K562 (cell line): Measurements from ENCODE around the gene ZNF81. TPM values are rescaled to one million over a fixed set of nuclear protein-coding genes. Genes with fewer than 3 reads are reported as not detected.

Experiments
- ATAC-seq: fragments of 200-7000 bp; cut with Tn5 transposase; 3 replicates; pipeline ENCODE4 v1.9.1; 2020; ENCODE audit warnings: moderate library complexity
- BruUV-seq: library from RNA; stranded (reverse); fragments of 400-500 nt; replicated peaks from 2 replicates; lab custom pipeline; 2021; lab: Mats Ljungman, UMichigan
- CTCF ChIA-PET: fragments of 300-600 bp; formaldehyde crosslinking; extraction: SDS; loops from one replicate; lab custom pipeline; 2021; ENCODE audit warnings: low intra/inter-chr PET ratio; lab: Yijun Ruan, JAX
- POLR2A ChIA-PET: fragments of 300-600, 350-650 bp; sonication (Branson Sonifier 250); formaldehyde crosslinking; extraction: SDS; loops from one replicate; lab custom pipeline; 2021; ENCODE audit warnings: antibody characterized with exemption, inconsistent platforms; lab: Yijun Ruan, JAX
- DNase-seq, 4 experiments: peaks; one replicate each; pipeline versions ENCODE4 v3.0.0 to v3.0.0-alpha.2; 2011 to 2018; ENCODE audit warnings: low spot score in 3 of 4, mixed read lengths in 3 of 4; ENCODE audit errors: extremely low read depth in 1 of 4
- FAIRE-seq: peaks from 2 replicates; lab custom pipeline; 2011; peaks lifted over from hg19 to GRCh38; lab: Jason Lieb, UNC
- H2AFZ ChIP-seq: 2 replicates; pipeline ENCODE4 v1.6.0; 2011; ENCODE audit warnings: low read depth, low read length, control low read depth, inconsistent platforms
- H3K27ac ChIP-seq: fragments of 200-600 bp; 3 replicates; pipeline ENCODE4 v1.8.0; 2011; ENCODE audit warnings: low read depth, mild to moderate bottlenecking, control low read depth, inconsistent platforms, low read length, moderate library complexity, mixed read lengths; ENCODE audit errors: extremely low read depth
- H3K27me3 ChIP-seq, 2 experiments: fragments of 300-600 bp in 1 of 2; 2 replicates in 1 of 2; 3 replicates in 1 of 2; pipeline versions ENCODE4 v1.6.0 to v1.8.0; 2011; ENCODE audit warnings: inconsistent platforms in 2 of 2, low read length in 2 of 2, mild to moderate bottlenecking in 1 of 2, mixed read lengths in 1 of 2, moderate library complexity in 1 of 2; ENCODE audit not compliant: control insufficient read depth in 2 of 2, insufficient read depth in 2 of 2
- H3K36me3 ChIP-seq: fragments of 300-600 bp; 3 replicates; pipeline ENCODE4 v1.8.0; 2011; ENCODE audit warnings: mild to moderate bottlenecking, low read length, inconsistent platforms; ENCODE audit not compliant: control insufficient read depth, insufficient read depth
- H3K4me1 ChIP-seq, 2 experiments: fragments of 200-600 bp in 1 of 2; replicated peaks in 1 of 2; 2 replicates in 1 of 2; 3 replicates in 1 of 2; pipeline versions ENCODE4 v1.5.1 to v1.8.0; 2011; ENCODE audit warnings: inconsistent platforms in 2 of 2, low read length in 2 of 2, mild to moderate bottlenecking in 1 of 2, mixed read lengths in 1 of 2, moderate library complexity in 1 of 2; ENCODE audit not compliant: control insufficient read depth in 2 of 2, insufficient read depth in 2 of 2
- H3K4me2 ChIP-seq: 2 replicates; pipeline ENCODE4 v1.6.1; 2011; ENCODE audit warnings: low read length, control low read depth, inconsistent platforms, mixed read lengths; ENCODE audit not compliant: insufficient read depth
- H3K4me3 ChIP-seq: fragments of 200-600 bp; sonication (generic), shearing (Covaris generic); 2 replicates; pipeline ENCODE4 v1.5.1; 2016; ENCODE audit warnings: control low read depth, inconsistent platforms
- H3K79me2 ChIP-seq: fragments of 200-600 bp; 3 replicates; pipeline ENCODE4 v1.8.0; 2011; ENCODE audit warnings: low read length, inconsistent platforms; ENCODE audit not compliant: control insufficient read depth, insufficient read depth
- H3K9ac ChIP-seq, 2 experiments: 2 replicates each; pipeline versions ENCODE4 v1.6.0 to v1.6.1; 2011; ENCODE audit warnings: low read depth in 2 of 2, low read length in 2 of 2, control low read depth in 1 of 2, inconsistent platforms in 1 of 2, mild to moderate bottlenecking in 1 of 2, mixed read lengths in 1 of 2; ENCODE audit not compliant: insufficient read depth in 1 of 2
- H3K9me1 ChIP-seq: one replicate; pipeline ENCODE4 v1.6.0; 2011; ENCODE audit warnings: inconsistent platforms, mild to moderate bottlenecking, low read length, moderate library complexity; ENCODE audit not compliant: control insufficient read depth, insufficient read depth
- H3K9me3 ChIP-seq: replicated peaks from 2 replicates; pipeline ENCODE4 v1.5.1; 2011; ENCODE audit warnings: low read depth, low read length, inconsistent platforms; ENCODE audit not compliant: control insufficient read depth, insufficient read depth
- H4K20me1 ChIP-seq: replicated peaks from 2 replicates; pipeline ENCODE4 v1.6.1; 2011; ENCODE audit warnings: low read length, inconsistent platforms, mixed read lengths; ENCODE audit not compliant: control insufficient read depth, insufficient read depth
- CGGBP1 ChIP-seq: fragments of 250-450 bp; sonication (Bioruptor Pico); IDR thresholded peaks from 2 replicates; pipeline ENCODE4 v1.9.0; 2021; ENCODE audit warnings: mild to moderate bottlenecking
- CHD4 ChIP-seq: fragments of 200-600 bp; sonication (generic); IDR thresholded peaks from 3 replicates; pipeline ENCODE4 v1.6.1; 2012; ENCODE audit warnings: low read depth, mild to moderate bottlenecking, mixed read lengths, low read length, inconsistent platforms; ENCODE audit not compliant: insufficient read depth, insufficient replicate concordance, poor library complexity, severe bottlenecking
- HNRNPK ChIP-seq: fragments of 200-400 bp; formaldehyde crosslinking; IDR thresholded peaks from one replicate; pipeline ENCODE4 v1.6.1; 2018; ENCODE audit warnings: mild to moderate bottlenecking, low read depth, low read length; ENCODE audit not compliant: poor library complexity, severe bottlenecking
- MECOM ChIP-seq: fragments of 250-450 bp; sonication (Bioruptor Pico); IDR thresholded peaks from 2 replicates; pipeline ENCODE4 v1.8.0; 2022; ENCODE audit warnings: inconsistent platforms
- MITF ChIP-seq: IDR thresholded peaks from 2 replicates; pipeline ENCODE4 v1.6.1; 2014; ENCODE audit warnings: antibody characterized with exemption
- MTA2 ChIP-seq: fragments of 450-650 bp; IDR thresholded peaks from 2 replicates; pipeline ENCODE4 v1.6.1; 2016; ENCODE audit warnings: low read depth
- TEAD2 ChIP-seq: fragments of 450-650 bp; IDR thresholded peaks from 2 replicates; pipeline ENCODE4 v1.6.1; 2016; ENCODE audit warnings: missing genetic modification characterization, control low read depth, missing compliant biosample characterization
- THRAP3 ChIP-seq: fragments of 450-650 bp; IDR thresholded peaks from 2 replicates; pipeline ENCODE4 v1.6.1; 2016; ENCODE audit warnings: mild to moderate bottlenecking, inconsistent platforms, borderline replicate concordance
- YY1 ChIP-seq, 3 experiments: IDR thresholded peaks; 2 replicates each; pipeline ENCODE4 v1.6.1; 2011; ENCODE audit warnings: low read length in 2 of 3, mild to moderate bottlenecking in 2 of 3, moderate library complexity in 2 of 3, borderline replicate concordance in 1 of 3, control low read depth in 1 of 3, low read depth in 1 of 3; ENCODE audit not compliant: insufficient read depth in 3 of 3, insufficient replicate concordance in 2 of 3, control insufficient read depth in 1 of 3, insufficient read length in 1 of 3; ENCODE audit errors: extremely low read depth in 1 of 3
- ZBTB7A ChIP-seq: IDR thresholded peaks from 2 replicates; pipeline ENCODE4 v1.6.1; 2011; ENCODE audit warnings: low read depth, mild to moderate bottlenecking, low read length, moderate library complexity, borderline replicate concordance; ENCODE audit not compliant: control insufficient read depth
- ZFP1 ChIP-seq: fragments of 450-650 bp; formaldehyde crosslinking; IDR thresholded peaks from 2 replicates; pipeline ENCODE4 v1.4.0; 2020; ENCODE audit warnings: mild to moderate bottlenecking, mixed read lengths
- ZKSCAN8 ChIP-seq: fragments of 200-800 bp; sonication (Bioruptor generic); IDR thresholded peaks from 2 replicates; pipeline ENCODE4 v1.6.1; 2016; ENCODE audit warnings: missing genetic modification characterization, missing compliant biosample characterization
- WGBS: fragments of 100-300 bp; shearing (Covaris generic); methylation state at CpG from one replicate; pipeline ENCODE4 v1.1.6; 2016; ENCODE audit warnings: low coverage, mixed read lengths; ENCODE audit not compliant: insufficient coverage; ENCODE audit errors: missing lambda C conversion rate; 5-methylcytosine and 5-hydroxymethylcytosine counted together
- in situ Hi-C: fragments of 300-500 bp; cut with MboI; formaldehyde crosslinking; loops from 4 replicates; pipeline ENCODE4 v1.15.0; 2018; ENCODE audit warnings: inconsistent platforms, mixed read lengths
- intact Hi-C: fragments of 100-400 bp; cut with micrococcal nuclease; formaldehyde crosslinking; loops from 2 replicates; pipeline ENCODE4 v1.14.2; 2022
- polyA plus RNA-seq, 8 experiments: library from polyadenylated mRNA; depleted of rRNA in 4 of 8; stranded (reverse) in 5 of 8; unstranded in 3 of 8; fragments of >200 nt; fragmentation: Nextera tagmentation in 2 of 8; fragmentation: Illumina TruSeq in 1 of 8; extraction: Ambion mirVana in 2 of 8; extraction: Trizol in 1 of 8; gene quantifications; 2 replicates each; pipeline versions ENCODE4 v1.2.1 to v1.2.3, GENCODE V29; 2011 to 2014; ENCODE audit warnings: inconsistent platforms in 1 of 8, missing spikeins in 1 of 8
- total RNA-seq, 7 experiments: library from RNA; depleted of rRNA in 6 of 7; stranded (reverse); fragments of >200 nt in 6 of 7; fragmentation: Illumina TruSeq in 2 of 7; extraction: Trizol in 2 of 7; gene quantifications; 2 replicates each; pipeline versions ENCODE4 v1.2.1 to v1.2.3, GENCODE V29; 2011 to 2021; ENCODE audit warnings: low replicate concordance in 1 of 7
- TF ChIP-seq, protein P1 (sequence below), 2 experiments: fragments of 450-650 bp; IDR thresholded peaks; 2 replicates each; pipeline ENCODE4 v1.6.1; 2016

ZNF81 gene
- total and polyA plus RNA-seq, 9 of the 15 experiments (the other 6 are each of a cell fraction or from before 2014, with no cell fraction given): 2.4 to 9.6 (median 4.9) TPM

- no peaks in the 10 kb centered on the region; a peak in 1 of 5 replicates for H3K4me1 ChIP-seq
- H2AFZ ChIP-seq: no peak overlapping the region
- intact Hi-C loops: no loop called here
- 28% methylated on average over 3 of the region's 3 CpGs for WGBS
- CTCF ChIA-PET: no interaction called here
- FAIRE-seq (no peak), ATAC-seq (no peak)
- POLR2A ChIA-PET: no interaction called here
- H3K27me3 ChIP-seq: no peaks in the 10 kb centered on the region
- H4K20me1 ChIP-seq: no peaks in the 10 kb centered on the region
- H3K79me2 ChIP-seq: no peaks in the 10 kb centered on the region
- TF ChIP-seq YY1 (IDR thresholded peaks at IDR 0.05; ENCODE audit: borderline replicate concordance in 1 of 3, control insufficient read depth in 1 of 3, extremely low read depth in 1 of 3, insufficient read depth in 3 of 3, insufficient read length in 1 of 3, insufficient replicate concordance in 2 of 3, low read depth in 1 of 3, low read length in 2 of 3) (peak in 1 of 3 experiments; percentile 20), THRAP3 (no peak)
- TF ChIP-seq, all 486 proteins: peak for 1
- Histone ChIP-seq H3K36me3 (no peaks in the 10 kb centered on the region), H3K27ac (no peak overlapping the region), H3K4me3 (no peak overlapping the region), H3K4me2 (no peak overlapping the region), H3K9me1 (no peaks in the 10 kb centered on the region), H3K9me3 (no peaks in the 10 kb centered on the region), H3K9ac (no peak overlapping the region)
- no peak for DNase-seq
- in situ Hi-C loops: no loop called here
- no TSS peak for BruUV-seq
These were observed 48.8 kb downstream of the ZNF81 start for GRCh38 chrX:47885501-47885900.

- H4K20me1 ChIP-seq: no peaks in the 10 kb centered on the region
- no TSS peak for BruUV-seq
- no peaks in the 10 kb centered on the region for H3K9me3 ChIP-seq
- H3K9me1 ChIP-seq: no peaks in the 10 kb centered on the region
- no peak overlapping the region for H3K4me2 ChIP-seq
- no peak overlapping the region for H3K27ac ChIP-seq
- DNase-seq: no peak
- no peak for FAIRE-seq
- no peak overlapping the region for H2AFZ ChIP-seq
- H3K4me1 ChIP-seq: no peaks in the 10 kb centered on the region; a peak in 1 of 5 replicates
- ChIA-PET POLR2A (no interaction called here), CTCF (no interaction called here)
- no peak for ATAC-seq
- in situ Hi-C loops: no loop called here
- no peaks in the 10 kb centered on the region for H3K27me3 ChIP-seq
- intact Hi-C loops: no loop called here
- H3K4me3 ChIP-seq: no peak overlapping the region
- H3K79me2 ChIP-seq: no peaks in the 10 kb centered on the region
- H3K9ac ChIP-seq: no peak overlapping the region
- no peaks in the 10 kb centered on the region for H3K36me3 ChIP-seq
- TF ChIP-seq ZKSCAN8 (CRISPR knock-in tag): no peak
- TF ChIP-seq CHD4: no peak
- TF ChIP-seq MTA2: no peak
- no peak for TF ChIP-seq TEAD2 (tag)
- no peak for TF ChIP-seq MECOM (CRISPR knock-in tag)
- TF ChIP-seq ZBTB7A: no peak
- no peak for TF ChIP-seq ZFP1 (CRISPR knock-in tag)
- TF ChIP-seq MITF: no peak
- no peak for TF ChIP-seq HNRNPK
- TF ChIP-seq, protein P1, sequence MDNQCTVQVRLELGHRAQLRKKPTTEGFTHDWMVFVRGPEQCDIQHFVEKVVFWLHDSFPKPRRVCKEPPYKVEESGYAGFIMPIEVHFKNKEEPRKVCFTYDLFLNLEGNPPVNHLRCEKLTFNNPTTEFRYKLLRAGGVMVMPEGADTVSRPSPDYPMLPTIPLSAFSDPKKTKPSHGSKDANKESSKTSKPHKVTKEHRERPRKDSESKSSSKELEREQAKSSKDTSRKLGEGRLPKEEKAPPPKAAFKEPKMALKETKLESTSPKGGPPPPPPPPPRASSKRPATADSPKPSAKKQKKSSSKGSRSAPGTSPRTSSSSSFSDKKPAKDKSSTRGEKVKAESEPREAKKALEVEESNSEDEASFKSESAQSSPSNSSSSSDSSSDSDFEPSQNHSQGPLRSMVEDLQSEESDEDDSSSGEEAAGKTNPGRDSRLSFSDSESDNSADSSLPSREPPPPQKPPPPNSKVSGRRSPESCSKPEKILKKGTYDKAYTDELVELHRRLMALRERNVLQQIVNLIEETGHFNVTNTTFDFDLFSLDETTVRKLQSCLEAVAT (IDR thresholded peaks at IDR 0.05): no peak
- TF ChIP-seq CGGBP1 (CRISPR knock-in tag): no peak
These were observed 61.3 kb downstream of the ZNF81 start for GRCh38 chrX:47898024-47898423.
